CD14-positive monocyte (primary cell): Measurements from ENCODE around the gene GNAS. TPM values are rescaled to one million over a fixed set of nuclear protein-coding genes. Genes with fewer than 3 reads are reported as not detected.
A peak's percentile ranks its signal among the peaks of the same experiment; 100 is the strongest.

ENCODE experiments used
- DNase-seq, 3 donors: peaks; one replicate each; pipeline ENCODE4 v3.0.0-alpha.2; 2011 to 2022
- H2AFZ ChIP-seq: 2 replicates; pipeline ENCODE4 v1.6.0; 2012; ENCODE audit warnings: mild to moderate bottlenecking, low read depth, low read length, inconsistent platforms; ENCODE audit not compliant: insufficient read depth, poor library complexity, severe bottlenecking
- H3K27ac ChIP-seq, 2 donors: 1 replicate in 1 of 2; 2 replicates in 1 of 2; pipeline ENCODE4 v1.5.1; 2012 to 2013; ENCODE audit warnings: low read length in 2 of 2, control low read depth in 1 of 2, inconsistent platforms in 1 of 2, low read depth in 1 of 2, mild to moderate bottlenecking in 1 of 2
- H3K27me3 ChIP-seq, 2 donors: one replicate each; pipeline versions ENCODE4 v1.6.0 to v1.6.1; 2011 to 2013; ENCODE audit warnings: low read length in 2 of 2; ENCODE audit not compliant: control insufficient read depth in 2 of 2, insufficient read depth in 2 of 2
- H3K36me3 ChIP-seq, 2 donors: replicated peaks in 1 of 2; 1 replicate in 1 of 2; 2 replicates in 1 of 2; pipeline versions ENCODE4 v1.5.1 to v1.6.1; 2012 to 2013; ENCODE audit warnings: low read length in 2 of 2, control low read depth in 1 of 2, inconsistent platforms in 1 of 2, mild to moderate bottlenecking in 1 of 2; ENCODE audit not compliant: insufficient read depth in 2 of 2, control insufficient read depth in 1 of 2
- H3K4me1 ChIP-seq, 2 donors: 1 replicate in 1 of 2; 2 replicates in 1 of 2; pipeline versions ENCODE4 v1.5.1 to v1.6.1; 2012 to 2013; ENCODE audit warnings: low read length in 2 of 2, control low read depth in 1 of 2, inconsistent platforms in 1 of 2, mild to moderate bottlenecking in 1 of 2, moderate library complexity in 1 of 2; ENCODE audit not compliant: insufficient read depth in 2 of 2, control insufficient read depth in 1 of 2
- H3K4me2 ChIP-seq: replicated peaks from 2 replicates; pipeline ENCODE3; 2012; ENCODE audit warnings: low read length, moderate library complexity, mild to moderate bottlenecking; ENCODE audit not compliant: poor library complexity, severe bottlenecking; ENCODE audit errors: extremely low read depth
- H3K4me3 ChIP-seq, 3 experiments: fragments of 200-600 bp in 1 of 3; sonication (generic) in 1 of 3; replicated peaks in 1 of 3; 1 replicate in 2 of 3; 2 replicates in 1 of 3; pipeline ENCODE4 v1.5.1; 2011 to 2013; ENCODE audit warnings: low read length in 3 of 3, mild to moderate bottlenecking in 3 of 3, control low read depth in 2 of 3, low read depth in 2 of 3, inconsistent platforms in 1 of 3, moderate library complexity in 1 of 3
- H3K79me2 ChIP-seq: 2 replicates; pipeline ENCODE4 v1.6.0; 2012; ENCODE audit warnings: mild to moderate bottlenecking, control low read depth, inconsistent platforms, low read length, moderate library complexity; ENCODE audit not compliant: insufficient read depth
- H3K9ac ChIP-seq: 2 replicates; pipeline ENCODE4 v1.6.0; 2017; ENCODE audit warnings: low read length, mild to moderate bottlenecking; ENCODE audit not compliant: insufficient read depth, poor library complexity, severe bottlenecking
- H3K9me3 ChIP-seq, 2 donors: replicated peaks in 1 of 2; 1 replicate in 1 of 2; 2 replicates in 1 of 2; pipeline versions ENCODE4 v1.5.1 to v1.6.1; 2012 to 2013; ENCODE audit warnings: low read length in 2 of 2, control low read depth in 1 of 2; ENCODE audit not compliant: control insufficient read depth in 1 of 2, insufficient read depth in 1 of 2
- H4K20me1 ChIP-seq: 2 replicates; pipeline ENCODE4 v1.6.0; 2012; ENCODE audit warnings: mild to moderate bottlenecking, low read length, control low read depth, moderate library complexity; ENCODE audit not compliant: insufficient read depth
- H3K27ac Mint-ChIP-seq, 7 donors: one replicate each; pipeline ENCODE4 v1.8.0; 2020; ENCODE audit warnings: mild to moderate bottlenecking in 7 of 7, mixed read lengths in 7 of 7, moderate library complexity in 6 of 7, inconsistent platforms in 2 of 7
- H3K27me3 Mint-ChIP-seq, 3 donors: one replicate each; pipeline ENCODE4 v1.8.0; 2021 to 2022; ENCODE audit warnings: low read depth in 3 of 3, mild to moderate bottlenecking in 3 of 3, mixed read lengths in 3 of 3, moderate library complexity in 3 of 3, inconsistent platforms in 1 of 3
- H3K36me3 Mint-ChIP-seq, 2 donors: one replicate each; pipeline ENCODE4 v1.8.0; 2020; ENCODE audit warnings: mixed read lengths in 2 of 2, inconsistent platforms in 1 of 2, mild to moderate bottlenecking in 1 of 2
- H3K4me1 Mint-ChIP-seq: one replicate; pipeline ENCODE4 v1.8.0; 2020; ENCODE audit warnings: mild to moderate bottlenecking, mixed read lengths
- H3K4me3 Mint-ChIP-seq, 2 donors: one replicate each; pipeline ENCODE4 v1.8.0; 2020; ENCODE audit warnings: mild to moderate bottlenecking in 2 of 2, mixed read lengths in 2 of 2, moderate library complexity in 1 of 2
- H3K9me3 Mint-ChIP-seq, 7 donors: one replicate each; pipeline ENCODE4 v1.8.0; 2020 to 2022; ENCODE audit warnings: mixed read lengths in 7 of 7, mild to moderate bottlenecking in 6 of 7, moderate library complexity in 6 of 7, inconsistent platforms in 2 of 7
- CTCF ChIP-seq: fragments of 200-600 bp; IDR thresholded peaks from one replicate; pipeline ENCODE4 v1.8.0; 2022; ENCODE audit warnings: antibody characterized with exemption, mild to moderate bottlenecking
- WGBS: methylation state at CpG from one replicate; pipeline ENCODE4 v1.1.5; 2013; ENCODE audit warnings: missing lambda C conversion rate; ENCODE audit not compliant: insufficient coverage; 5-methylcytosine and 5-hydroxymethylcytosine counted together
- intact Hi-C, 2 donors: fragments of 100-400 bp; cut with micrococcal nuclease; formaldehyde crosslinking; loops; one replicate each; pipeline versions ENCODE4 v1.15.0 to v1.15.1; 2023
- polyA plus RNA-seq, 3 donors: library from polyadenylated mRNA; depleted of rRNA in 1 of 3; unstranded in 2 of 3; stranded (reverse) in 1 of 3; fragments of 300-500 nt in 2 of 3; fragments of >200 nt in 1 of 3; fragmentation: Illumina TruSeq in 2 of 3; gene quantifications; 1 replicate in 2 of 3; 2 replicates in 1 of 3; pipeline ENCODE4 v1.2.3, GENCODE V29; 2012 to 2021

The GNAS gene
- polyA plus RNA-seq, 3 donors: 109 to 1,105 (median 124) TPM

GRCh38 chr20:58906111-58906510 lies 53.6 kb downstream of the GNAS start:
- Mint-ChIP-seq H3K27ac (peak overlapping the region in 3 of 7 donors; percentile 48 to 99 (median 50)), H3K27me3 (peaks cover 0 to 3% (median 0%) of the 10 kb centered on the region in 3 donors), H3K36me3 (peaks cover 61 to 80% of the 10 kb centered on the region in 2 donors), H3K4me3 (no peak overlapping the region), H3K4me1 (peaks cover 37% of the 10 kb centered on the region), H3K9me3 (no peaks in the 10 kb centered on the region)
- peaks cover 47% of the 10 kb centered on the region for H3K79me2 ChIP-seq
- no CpG with 5 or more reads among the region's 5 CpGs for WGBS
- no peak overlapping the region for H3K4me2 ChIP-seq
- no peak for TF ChIP-seq CTCF
- H3K27me3 ChIP-seq: no peaks in the 10 kb centered on the region
- no peak overlapping the region for H2AFZ ChIP-seq
- intact Hi-C loops: loop anchor here (5.0 to 10.0 kb wide), 2 partner anchors 101 to 251 kb away; partner anchors contain the start of genes CTSZ (in 1 of the 2) and STX16 (in 1 of the 2)
- peaks cover 34% of the 10 kb centered on the region for H4K20me1 ChIP-seq
- H3K27ac ChIP-seq: no peak overlapping the region
- no peak overlapping the region for H3K4me3 ChIP-seq
- peaks cover 55 to 75% of the 10 kb centered on the region in 2 donors for H3K36me3 ChIP-seq
- DNase-seq: no peak
- H3K9me3 ChIP-seq: no peaks in the 10 kb centered on the region
- H3K9ac ChIP-seq: no peak overlapping the region
- H3K4me1 ChIP-seq: peaks cover 28 to 32% of the 10 kb centered on the region in 2 donors

- Histone ChIP-seq H2AFZ (no peak overlapping the region), H3K4me1 (peaks cover 28 to 32% of the 10 kb centered on the region in 2 donors), H3K36me3 (peaks cover 60 to 76% of the 10 kb centered on the region in 2 donors), H3K4me2 (peak overlapping the region; percentile 77), H3K79me2 (peaks cover 40% of the 10 kb centered on the region), H3K27me3 (no peaks in the 10 kb centered on the region), H3K27ac (peak overlapping the region; percentile 89 to 91), H3K9ac (peak overlapping the region; percentile 39), H4K20me1 (peaks cover 26% of the 10 kb centered on the region), H3K9me3 (no peaks in the 10 kb centered on the region), H3K4me3 (peak overlapping the region in 2 of 3 experiments; percentile 65 to 76)
- Mint-ChIP-seq H3K27ac (peak overlapping the region; percentile 96 to 100 (median 99)), H3K27me3 (peaks cover 0 to 3% (median 0%) of the 10 kb centered on the region in 3 donors), H3K4me3 (peak overlapping the region; percentile 88 to 96), H3K36me3 (peaks cover 68 to 80% of the 10 kb centered on the region in 2 donors), H3K9me3 (no peaks in the 10 kb centered on the region), H3K4me1 (peaks cover 40% of the 10 kb centered on the region)
- DNase-seq: peak; percentile 57 to 89 (median 84)
- no peak for TF ChIP-seq CTCF
- WGBS: no CpG with 5 or more reads among the region's 3 CpGs
- intact Hi-C loops: loop anchor here (1.0 to 10.0 kb wide), 3 partner anchors 15 to 252 kb away; partner anchors contain the start of genes CTSZ (in 1 of the 2) and STX16 (in 1 of the 2)
Measured at GRCh38 chr20:58906894-58907293, 54.4 kb downstream of the GNAS start.
